ENCODE results near the gene VKORC1L1. TPM values are rescaled to one million over a fixed set of nuclear protein-coding genes. Genes with fewer than 3 reads are reported as not detected.

The VKORC1L1 gene
- total RNA-seq, 1 experiment from 2014 or later, result 28.5 TPM

DNA sequence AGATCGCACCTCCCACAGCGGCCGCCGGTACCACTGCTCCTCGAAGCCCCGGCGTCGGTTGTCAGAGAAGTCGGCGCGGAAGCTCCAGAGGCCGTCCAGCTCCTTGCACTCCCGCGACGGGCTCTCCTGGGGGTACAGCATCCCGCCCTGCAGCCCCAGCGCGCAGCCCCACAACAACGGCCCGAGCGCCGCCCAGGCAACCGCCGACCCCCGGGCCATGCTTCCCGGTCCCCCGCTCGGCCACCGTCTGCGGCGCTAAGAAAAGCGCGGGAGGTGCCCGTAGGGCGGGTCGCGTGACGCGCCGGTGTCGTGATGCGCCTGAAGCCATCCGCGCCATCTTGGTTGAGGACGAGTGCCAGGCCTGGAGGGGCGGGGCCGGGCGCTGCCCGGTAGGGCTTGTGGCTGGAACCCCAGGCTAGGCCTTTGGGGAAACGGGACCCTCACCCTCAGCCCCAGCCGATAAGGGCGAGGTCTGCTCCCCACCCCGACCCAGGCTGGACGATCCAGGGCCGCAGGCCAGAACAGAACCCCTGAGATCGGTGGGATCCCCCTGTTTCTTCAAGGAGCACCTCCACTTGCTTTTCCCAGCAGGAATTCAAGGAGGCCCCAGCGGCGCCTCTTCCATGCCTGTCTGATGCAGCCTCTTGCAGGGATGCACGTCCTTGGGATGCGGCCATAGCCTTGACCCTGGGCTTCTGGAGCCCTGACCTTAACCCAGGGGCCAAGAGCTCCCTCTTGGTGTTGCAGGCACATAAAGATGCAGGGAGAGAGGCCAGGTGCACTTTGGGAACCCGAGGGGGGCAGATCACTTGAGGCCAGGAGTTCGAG, 109.3 kb downstream of the VKORC1L1 start, which contains the start of gene GUSB (continued):
- TF ChIP-seq, protein P1, sequence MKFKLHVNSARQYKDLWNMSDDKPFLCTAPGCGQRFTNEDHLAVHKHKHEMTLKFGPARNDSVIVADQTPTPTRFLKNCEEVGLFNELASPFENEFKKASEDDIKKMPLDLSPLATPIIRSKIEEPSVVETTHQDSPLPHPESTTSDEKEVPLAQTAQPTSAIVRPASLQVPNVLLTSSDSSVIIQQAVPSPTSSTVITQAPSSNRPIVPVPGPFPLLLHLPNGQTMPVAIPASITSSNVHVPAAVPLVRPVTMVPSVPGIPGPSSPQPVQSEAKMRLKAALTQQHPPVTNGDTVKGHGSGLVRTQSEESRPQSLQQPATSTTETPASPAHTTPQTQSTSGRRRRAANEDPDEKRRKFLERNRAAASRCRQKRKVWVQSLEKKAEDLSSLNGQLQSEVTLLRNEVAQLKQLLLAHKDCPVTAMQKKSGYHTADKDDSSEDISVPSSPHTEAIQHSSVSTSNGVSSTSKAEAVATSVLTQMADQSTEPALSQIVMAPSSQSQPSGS (CRISPR knock-in tag; IDR thresholded peaks at IDR 0.05; ENCODE audit: borderline replicate concordance, low read depth), result no peak; the same call in 1 of the 2 replicates
- TF ChIP-seq NR2C2 (CRISPR knock-in tag; IDR thresholded peaks at IDR 0.05) (no peak; the same call in 1 of the 2 replicates), TCF7 (CRISPR knock-in tag; IDR thresholded peaks at IDR 0.05; ENCODE audit: low read depth) (peak; percentile 76; the same call in 1 of the 2 replicates), FOXJ3 (CRISPR knock-in tag; IDR thresholded peaks at IDR 0.05; ENCODE audit: borderline replicate concordance) (no peak), SMAD3 (CRISPR knock-in tag; IDR thresholded peaks at IDR 0.05; ENCODE audit: borderline replicate concordance) (peak; percentile 79; the same call in 1 of the 2 replicates), OVOL2 (CRISPR knock-in tag; IDR thresholded peaks at IDR 0.05; ENCODE audit: borderline replicate concordance) (no peak), TEAD1 (CRISPR knock-in tag; IDR thresholded peaks at IDR 0.05) (peak; percentile 84), ZNF671 (CRISPR knock-in tag; IDR thresholded peaks at IDR 0.05) (no peak), FOXP1 (CRISPR knock-in tag; IDR thresholded peaks at IDR 0.05; ENCODE audit: borderline replicate concordance) (peak; percentile 79), FOXK1 (CRISPR knock-in tag; IDR thresholded peaks at IDR 0.05) (peak; percentile 94), ATF1 (CRISPR knock-in tag; IDR thresholded peaks at IDR 0.05) (peak; percentile 85; the same call in 1 of the 2 replicates), ZNF317 (CRISPR knock-in tag; IDR thresholded peaks at IDR 0.05; ENCODE audit: borderline replicate concordance, low read depth) (no peak), GTF2I (CRISPR knock-in tag; conservative IDR thresholded peaks at IDR 0.05) (no peak), PRRX2 (CRISPR knock-in tag; IDR thresholded peaks at IDR 0.05) (no peak), TP53 (CRISPR knock-in tag; IDR thresholded peaks at IDR 0.05) (peak; percentile 74; the same call in 1 of the 2 replicates), ZNF416 (CRISPR knock-in tag; IDR thresholded peaks at IDR 0.05) (no peak), HMGA2 (CRISPR knock-in tag; IDR thresholded peaks at IDR 0.05) (no peak)
- TF ChIP-seq, protein P2, sequence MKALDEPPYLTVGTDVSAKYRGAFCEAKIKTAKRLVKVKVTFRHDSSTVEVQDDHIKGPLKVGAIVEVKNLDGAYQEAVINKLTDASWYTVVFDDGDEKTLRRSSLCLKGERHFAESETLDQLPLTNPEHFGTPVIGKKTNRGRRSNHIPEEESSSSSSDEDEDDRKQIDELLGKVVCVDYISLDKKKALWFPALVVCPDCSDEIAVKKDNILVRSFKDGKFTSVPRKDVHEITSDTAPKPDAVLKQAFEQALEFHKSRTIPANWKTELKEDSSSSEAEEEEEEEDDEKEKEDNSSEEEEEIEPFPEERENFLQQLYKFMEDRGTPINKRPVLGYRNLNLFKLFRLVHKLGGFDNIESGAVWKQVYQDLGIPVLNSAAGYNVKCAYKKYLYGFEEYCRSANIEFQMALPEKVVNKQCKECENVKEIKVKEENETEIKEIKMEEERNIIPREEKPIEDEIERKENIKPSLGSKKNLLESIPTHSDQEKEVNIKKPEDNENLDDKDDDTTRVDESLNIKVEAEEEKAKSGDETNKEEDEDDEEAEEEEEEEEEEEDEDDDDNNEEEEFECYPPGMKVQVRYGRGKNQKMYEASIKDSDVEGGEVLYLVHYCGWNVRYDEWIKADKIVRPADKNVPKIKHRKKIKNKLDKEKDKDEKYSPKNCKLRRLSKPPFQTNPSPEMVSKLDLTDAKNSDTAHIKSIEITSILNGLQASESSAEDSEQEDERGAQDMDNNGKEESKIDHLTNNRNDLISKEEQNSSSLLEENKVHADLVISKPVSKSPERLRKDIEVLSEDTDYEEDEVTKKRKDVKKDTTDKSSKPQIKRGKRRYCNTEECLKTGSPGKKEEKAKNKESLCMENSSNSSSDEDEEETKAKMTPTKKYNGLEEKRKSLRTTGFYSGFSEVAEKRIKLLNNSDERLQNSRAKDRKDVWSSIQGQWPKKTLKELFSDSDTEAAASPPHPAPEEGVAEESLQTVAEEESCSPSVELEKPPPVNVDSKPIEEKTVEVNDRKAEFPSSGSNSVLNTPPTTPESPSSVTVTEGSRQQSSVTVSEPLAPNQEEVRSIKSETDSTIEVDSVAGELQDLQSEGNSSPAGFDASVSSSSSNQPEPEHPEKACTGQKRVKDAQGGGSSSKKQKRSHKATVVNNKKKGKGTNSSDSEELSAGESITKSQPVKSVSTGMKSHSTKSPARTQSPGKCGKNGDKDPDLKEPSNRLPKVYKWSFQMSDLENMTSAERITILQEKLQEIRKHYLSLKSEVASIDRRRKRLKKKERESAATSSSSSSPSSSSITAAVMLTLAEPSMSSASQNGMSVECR (CRISPR knock-in tag; IDR thresholded peaks at IDR 0.05; ENCODE audit: borderline replicate concordance), result peak; percentile 96; the same call in 1 of the 2 replicates
- TF ChIP-seq, protein P3, sequence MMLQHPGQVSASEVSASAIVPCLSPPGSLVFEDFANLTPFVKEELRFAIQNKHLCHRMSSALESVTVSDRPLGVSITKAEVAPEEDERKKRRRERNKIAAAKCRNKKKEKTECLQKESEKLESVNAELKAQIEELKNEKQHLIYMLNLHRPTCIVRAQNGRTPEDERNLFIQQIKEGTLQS (CRISPR knock-in tag; conservative IDR thresholded peaks at IDR 0.05), result no peak
- TF ChIP-seq, protein P4, sequence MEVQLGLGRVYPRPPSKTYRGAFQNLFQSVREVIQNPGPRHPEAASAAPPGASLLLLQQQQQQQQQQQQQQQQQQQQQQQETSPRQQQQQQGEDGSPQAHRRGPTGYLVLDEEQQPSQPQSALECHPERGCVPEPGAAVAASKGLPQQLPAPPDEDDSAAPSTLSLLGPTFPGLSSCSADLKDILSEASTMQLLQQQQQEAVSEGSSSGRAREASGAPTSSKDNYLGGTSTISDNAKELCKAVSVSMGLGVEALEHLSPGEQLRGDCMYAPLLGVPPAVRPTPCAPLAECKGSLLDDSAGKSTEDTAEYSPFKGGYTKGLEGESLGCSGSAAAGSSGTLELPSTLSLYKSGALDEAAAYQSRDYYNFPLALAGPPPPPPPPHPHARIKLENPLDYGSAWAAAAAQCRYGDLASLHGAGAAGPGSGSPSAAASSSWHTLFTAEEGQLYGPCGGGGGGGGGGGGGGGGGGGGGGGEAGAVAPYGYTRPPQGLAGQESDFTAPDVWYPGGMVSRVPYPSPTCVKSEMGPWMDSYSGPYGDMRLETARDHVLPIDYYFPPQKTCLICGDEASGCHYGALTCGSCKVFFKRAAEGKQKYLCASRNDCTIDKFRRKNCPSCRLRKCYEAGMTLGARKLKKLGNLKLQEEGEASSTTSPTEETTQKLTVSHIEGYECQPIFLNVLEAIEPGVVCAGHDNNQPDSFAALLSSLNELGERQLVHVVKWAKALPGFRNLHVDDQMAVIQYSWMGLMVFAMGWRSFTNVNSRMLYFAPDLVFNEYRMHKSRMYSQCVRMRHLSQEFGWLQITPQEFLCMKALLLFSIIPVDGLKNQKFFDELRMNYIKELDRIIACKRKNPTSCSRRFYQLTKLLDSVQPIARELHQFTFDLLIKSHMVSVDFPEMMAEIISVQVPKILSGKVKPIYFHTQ (CRISPR knock-in tag; IDR thresholded peaks at IDR 0.05), result no peak
- TF ChIP-seq, protein P5, sequence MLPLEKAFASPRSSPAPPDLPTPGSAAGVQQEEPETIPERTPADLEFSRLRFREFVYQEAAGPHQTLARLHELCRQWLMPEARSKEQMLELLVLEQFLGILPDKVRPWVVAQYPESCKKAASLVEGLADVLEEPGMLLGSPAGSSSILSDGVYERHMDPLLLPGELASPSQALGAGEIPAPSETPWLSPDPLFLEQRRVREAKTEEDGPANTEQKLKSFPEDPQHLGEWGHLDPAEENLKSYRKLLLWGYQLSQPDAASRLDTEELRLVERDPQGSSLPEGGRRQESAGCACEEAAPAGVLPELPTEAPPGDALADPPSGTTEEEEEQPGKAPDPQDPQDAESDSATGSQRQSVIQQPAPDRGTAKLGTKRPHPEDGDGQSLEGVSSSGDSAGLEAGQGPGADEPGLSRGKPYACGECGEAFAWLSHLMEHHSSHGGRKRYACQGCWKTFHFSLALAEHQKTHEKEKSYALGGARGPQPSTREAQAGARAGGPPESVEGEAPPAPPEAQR (CRISPR knock-in tag; IDR thresholded peaks at IDR 0.05), result no peak

Measured in WTC11 (cell line).